Measurements from ENCODE around the gene NPY2R.

NPY2R gene, protein sequence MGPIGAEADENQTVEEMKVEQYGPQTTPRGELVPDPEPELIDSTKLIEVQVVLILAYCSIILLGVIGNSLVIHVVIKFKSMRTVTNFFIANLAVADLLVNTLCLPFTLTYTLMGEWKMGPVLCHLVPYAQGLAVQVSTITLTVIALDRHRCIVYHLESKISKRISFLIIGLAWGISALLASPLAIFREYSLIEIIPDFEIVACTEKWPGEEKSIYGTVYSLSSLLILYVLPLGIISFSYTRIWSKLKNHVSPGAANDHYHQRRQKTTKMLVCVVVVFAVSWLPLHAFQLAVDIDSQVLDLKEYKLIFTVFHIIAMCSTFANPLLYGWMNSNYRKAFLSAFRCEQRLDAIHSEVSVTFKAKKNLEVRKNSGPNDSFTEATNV

DNA sequence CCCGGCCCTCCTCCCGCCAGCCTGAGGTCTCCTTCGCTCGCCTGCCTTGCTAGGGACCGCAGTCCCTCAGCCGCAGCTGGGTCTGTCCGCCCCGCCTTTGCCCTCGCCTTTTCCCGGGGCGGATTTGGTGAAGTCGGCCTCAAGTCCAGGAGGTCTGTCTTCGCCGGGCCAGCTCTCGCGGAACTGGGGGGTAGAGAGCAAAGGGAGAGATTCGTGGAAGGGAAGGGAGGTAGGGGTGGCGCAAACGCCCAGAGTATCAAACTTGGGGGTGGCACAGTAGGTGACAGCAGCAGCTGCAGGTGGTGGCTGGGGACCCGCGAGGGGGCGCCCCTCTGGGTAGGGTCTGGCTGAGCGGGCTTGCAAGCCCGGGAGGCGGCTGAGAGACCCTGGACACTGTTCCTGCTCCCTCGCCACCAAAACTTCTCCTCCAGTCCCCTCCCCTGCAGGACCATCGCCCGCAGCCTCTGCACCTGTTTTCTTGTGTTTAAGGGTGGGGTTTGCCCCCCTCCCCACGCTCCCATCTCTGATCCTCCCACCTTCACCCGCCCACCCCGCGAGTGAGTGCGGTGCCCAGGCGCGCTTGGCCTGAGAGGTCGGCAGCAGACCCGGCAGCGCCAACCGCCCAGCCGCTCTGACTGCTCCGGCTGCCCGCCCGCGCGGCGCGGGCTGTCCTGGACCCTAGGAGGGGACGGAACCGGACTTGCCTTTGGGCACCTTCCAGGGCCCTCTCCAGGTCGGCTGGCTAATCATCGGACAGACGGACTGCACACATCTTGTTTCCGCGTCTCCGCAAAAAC, at the start of gene NPY2R:
NPY2R (plus strand) TSS at position 379 of the 797 bp plus-strand sequence. CDS start 5,304 bp downstream, outside the sequence.
- TF ChIP-seq, protein P1, sequence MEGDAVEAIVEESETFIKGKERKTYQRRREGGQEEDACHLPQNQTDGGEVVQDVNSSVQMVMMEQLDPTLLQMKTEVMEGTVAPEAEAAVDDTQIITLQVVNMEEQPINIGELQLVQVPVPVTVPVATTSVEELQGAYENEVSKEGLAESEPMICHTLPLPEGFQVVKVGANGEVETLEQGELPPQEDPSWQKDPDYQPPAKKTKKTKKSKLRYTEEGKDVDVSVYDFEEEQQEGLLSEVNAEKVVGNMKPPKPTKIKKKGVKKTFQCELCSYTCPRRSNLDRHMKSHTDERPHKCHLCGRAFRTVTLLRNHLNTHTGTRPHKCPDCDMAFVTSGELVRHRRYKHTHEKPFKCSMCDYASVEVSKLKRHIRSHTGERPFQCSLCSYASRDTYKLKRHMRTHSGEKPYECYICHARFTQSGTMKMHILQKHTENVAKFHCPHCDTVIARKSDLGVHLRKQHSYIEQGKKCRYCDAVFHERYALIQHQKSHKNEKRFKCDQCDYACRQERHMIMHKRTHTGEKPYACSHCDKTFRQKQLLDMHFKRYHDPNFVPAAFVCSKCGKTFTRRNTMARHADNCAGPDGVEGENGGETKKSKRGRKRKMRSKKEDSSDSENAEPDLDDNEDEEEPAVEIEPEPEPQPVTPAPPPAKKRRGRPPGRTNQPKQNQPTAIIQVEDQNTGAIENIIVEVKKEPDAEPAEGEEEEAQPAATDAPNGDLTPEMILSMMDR (IDR thresholded peaks at IDR 0.05; ENCODE audit: insufficient read depth, low read length, poor library complexity, severe bottlenecking): no peak
- H3K36me3 ChIP-seq (ENCODE audit: control insufficient read depth, insufficient read depth, low read length): no peaks in the 10 kb centered on the region
- DNase-seq (ENCODE audit: extremely low read depth, insufficient read length): peak; percentile 9
- H3K4me3 ChIP-seq (replicated peaks; ENCODE audit: low read depth, low read length): no peak within 1 kb of the TSS
- no peaks in the 10 kb centered on the region for H3K27me3 ChIP-seq (replicated peaks; ENCODE audit: control insufficient read depth, insufficient read depth, low read length)

DNA sequence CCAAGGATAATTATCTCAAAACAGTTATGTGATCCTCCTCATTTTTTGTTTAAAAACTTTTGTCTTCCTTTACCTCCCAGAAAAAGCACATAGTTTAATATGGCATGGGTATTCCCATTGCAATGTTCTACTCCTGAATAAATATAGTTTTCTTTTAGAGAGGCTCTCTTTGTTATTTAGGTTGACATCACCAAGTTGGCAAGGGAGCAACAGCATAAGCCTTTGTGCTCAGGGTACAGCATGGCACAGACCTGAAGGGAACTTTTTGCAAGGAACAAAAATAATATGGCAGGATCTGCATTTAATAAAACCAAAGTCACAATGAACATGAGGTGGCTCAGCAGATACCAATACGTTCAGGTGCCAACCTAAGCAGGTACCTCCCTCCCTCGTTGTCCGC, 47.1 kb upstream of the NPY2R start:
- TF ChIP-seq, protein P1 (IDR thresholded peaks at IDR 0.05; ENCODE audit: insufficient read depth, low read length, poor library complexity, severe bottlenecking): no peak

DNA sequence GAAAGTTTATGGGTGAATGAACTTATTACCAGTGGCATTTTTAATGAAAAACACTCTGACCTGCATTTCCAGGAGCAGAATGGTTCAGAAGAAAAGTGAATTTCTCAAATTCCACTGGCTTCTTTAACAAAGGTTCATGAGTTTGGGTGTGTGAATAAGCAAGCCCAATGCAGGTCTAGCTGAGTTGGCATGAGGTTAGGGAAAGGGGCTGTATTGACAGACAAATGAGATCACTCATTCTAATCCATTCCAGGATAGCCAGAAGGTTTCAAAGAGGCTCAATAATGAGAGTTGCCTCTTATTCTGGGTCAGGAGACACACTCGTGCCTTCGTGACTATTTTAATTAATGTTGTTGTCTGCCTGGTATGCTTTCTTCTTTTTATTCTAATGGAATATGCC, 43.7 kb upstream of the NPY2R start:
- no peak overlapping the region for H3K4me3 ChIP-seq (replicated peaks; ENCODE audit: low read depth, low read length)
- no peak for DNase-seq (ENCODE audit: extremely low read depth, insufficient read length)
- no peaks in the 10 kb centered on the region for H3K36me3 ChIP-seq (ENCODE audit: control insufficient read depth, insufficient read depth, low read length)
- TF ChIP-seq, protein P1 (IDR thresholded peaks at IDR 0.05; ENCODE audit: insufficient read depth, low read length, poor library complexity, severe bottlenecking): no peak
- H3K27me3 ChIP-seq (replicated peaks; ENCODE audit: control insufficient read depth, insufficient read depth, low read length): no peaks in the 10 kb centered on the region

More for the DNA sequence above, 47.1 kb upstream of the NPY2R start:
- no peaks in the 10 kb centered on the region for H3K27me3 ChIP-seq (replicated peaks; ENCODE audit: control insufficient read depth, insufficient read depth, low read length)
- DNase-seq (ENCODE audit: extremely low read depth, insufficient read length): no peak
- H3K4me3 ChIP-seq (replicated peaks; ENCODE audit: low read depth, low read length): no peak overlapping the region
- no peaks in the 10 kb centered on the region for H3K36me3 ChIP-seq (ENCODE audit: control insufficient read depth, insufficient read depth, low read length)

DNA sequence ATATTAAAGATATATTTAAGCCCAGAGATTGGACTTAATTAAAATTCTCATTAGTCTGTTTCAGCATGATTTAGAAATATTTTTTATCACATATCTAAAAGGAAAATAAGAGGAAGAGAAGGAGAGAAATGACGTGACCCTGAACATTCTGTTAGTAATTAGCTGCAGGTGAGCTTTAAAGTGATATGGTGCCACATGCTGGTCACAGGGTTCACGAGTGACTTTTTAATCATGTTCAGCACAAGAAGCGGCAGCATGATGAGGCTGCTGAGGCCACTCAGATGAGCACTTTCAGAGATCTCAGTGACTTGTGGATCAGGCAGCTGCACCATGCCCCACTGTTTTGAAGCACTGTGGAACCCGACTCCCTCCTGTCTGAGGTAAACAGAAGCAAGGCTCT, 37.9 kb upstream of the NPY2R start:
- TF ChIP-seq, protein P1 (IDR thresholded peaks at IDR 0.05; ENCODE audit: insufficient read depth, low read length, poor library complexity, severe bottlenecking): no peak
- Histone ChIP-seq H3K4me3 (replicated peaks; ENCODE audit: low read depth, low read length) (no peak overlapping the region), H3K36me3 (ENCODE audit: control insufficient read depth, insufficient read depth, low read length) (no peaks in the 10 kb centered on the region), H3K27me3 (replicated peaks; ENCODE audit: control insufficient read depth, insufficient read depth, low read length) (no peaks in the 10 kb centered on the region)
- no peak for DNase-seq (ENCODE audit: extremely low read depth, insufficient read length)

DNA sequence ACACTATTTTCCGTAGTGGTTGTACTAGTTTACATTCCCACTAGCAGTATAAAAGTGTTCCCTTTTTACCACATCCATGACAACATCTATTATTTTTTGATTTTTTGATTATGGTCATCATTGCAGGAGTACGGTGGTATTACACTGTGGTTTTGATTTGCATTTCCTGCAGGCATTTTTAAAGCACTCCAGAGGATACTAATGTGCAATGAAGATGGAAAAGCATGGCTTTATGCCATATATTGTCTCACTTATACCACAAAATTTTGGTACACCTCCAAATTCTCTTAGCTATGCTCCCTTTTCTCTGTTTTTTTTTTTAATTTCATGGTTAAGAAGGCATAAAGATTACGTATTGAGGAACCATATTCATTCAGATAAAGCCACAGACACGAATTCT, 35.1 kb upstream of the NPY2R start:
- no peaks in the 10 kb centered on the region for H3K36me3 ChIP-seq (ENCODE audit: control insufficient read depth, insufficient read depth, low read length)

More for the DNA sequence above, 35.1 kb upstream of the NPY2R start:
- TF ChIP-seq, protein P1 (IDR thresholded peaks at IDR 0.05; ENCODE audit: insufficient read depth, low read length, poor library complexity, severe bottlenecking): no peak
- H3K27me3 ChIP-seq (replicated peaks; ENCODE audit: control insufficient read depth, insufficient read depth, low read length): no peaks in the 10 kb centered on the region
- H3K4me3 ChIP-seq (replicated peaks; ENCODE audit: low read depth, low read length): no peak overlapping the region
- no peak for DNase-seq (ENCODE audit: extremely low read depth, insufficient read length)
